GM12873 (cell line): ENCODE data around the gene SLC16A5.

Experiments
- TF ChIP-seq, protein P1 (sequence below): IDR thresholded peaks from 2 replicates; pipeline ENCODE4 v1.5.1; 2012; ENCODE audit warnings: low read depth, mild to moderate bottlenecking, moderate library complexity, low read length, control low read depth; ENCODE audit not compliant: insufficient read depth; ENCODE audit errors: missing control alignments

Gene SLC16A5

DNA sequence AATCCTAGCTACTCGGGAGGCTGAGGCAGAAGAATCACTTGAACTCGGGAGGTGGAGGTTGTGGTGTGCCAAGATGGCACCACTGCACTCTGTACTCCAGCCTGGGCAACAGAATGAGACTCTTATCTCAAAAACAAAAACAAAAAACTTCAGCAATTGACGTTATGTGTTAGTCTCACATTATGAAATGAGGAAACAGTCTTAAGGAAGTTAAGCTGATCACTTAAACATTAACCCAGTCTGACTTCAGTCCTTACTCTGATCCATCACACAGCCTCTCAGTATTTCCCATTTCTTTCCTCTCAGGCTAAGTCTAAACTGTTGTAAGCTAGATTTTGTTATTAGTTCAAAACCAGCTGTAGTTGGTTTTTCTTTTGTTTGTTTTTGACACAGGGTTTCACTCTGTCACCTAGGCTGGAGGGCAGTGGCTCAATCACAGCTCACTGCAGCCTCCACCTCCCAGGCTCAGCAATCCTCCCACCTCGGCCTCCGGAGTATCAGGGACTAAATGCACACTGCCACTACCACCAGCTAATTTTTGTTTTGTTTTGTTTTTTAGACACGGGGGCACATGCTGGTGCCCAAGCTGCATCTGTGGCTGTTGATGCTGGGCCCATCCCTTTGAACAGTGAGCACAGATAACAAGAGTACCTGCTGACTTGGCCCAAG lies 60.3 kb downstream of the SLC16A5 start:
- TF ChIP-seq, protein P1, sequence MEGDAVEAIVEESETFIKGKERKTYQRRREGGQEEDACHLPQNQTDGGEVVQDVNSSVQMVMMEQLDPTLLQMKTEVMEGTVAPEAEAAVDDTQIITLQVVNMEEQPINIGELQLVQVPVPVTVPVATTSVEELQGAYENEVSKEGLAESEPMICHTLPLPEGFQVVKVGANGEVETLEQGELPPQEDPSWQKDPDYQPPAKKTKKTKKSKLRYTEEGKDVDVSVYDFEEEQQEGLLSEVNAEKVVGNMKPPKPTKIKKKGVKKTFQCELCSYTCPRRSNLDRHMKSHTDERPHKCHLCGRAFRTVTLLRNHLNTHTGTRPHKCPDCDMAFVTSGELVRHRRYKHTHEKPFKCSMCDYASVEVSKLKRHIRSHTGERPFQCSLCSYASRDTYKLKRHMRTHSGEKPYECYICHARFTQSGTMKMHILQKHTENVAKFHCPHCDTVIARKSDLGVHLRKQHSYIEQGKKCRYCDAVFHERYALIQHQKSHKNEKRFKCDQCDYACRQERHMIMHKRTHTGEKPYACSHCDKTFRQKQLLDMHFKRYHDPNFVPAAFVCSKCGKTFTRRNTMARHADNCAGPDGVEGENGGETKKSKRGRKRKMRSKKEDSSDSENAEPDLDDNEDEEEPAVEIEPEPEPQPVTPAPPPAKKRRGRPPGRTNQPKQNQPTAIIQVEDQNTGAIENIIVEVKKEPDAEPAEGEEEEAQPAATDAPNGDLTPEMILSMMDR = no peak

DNA sequence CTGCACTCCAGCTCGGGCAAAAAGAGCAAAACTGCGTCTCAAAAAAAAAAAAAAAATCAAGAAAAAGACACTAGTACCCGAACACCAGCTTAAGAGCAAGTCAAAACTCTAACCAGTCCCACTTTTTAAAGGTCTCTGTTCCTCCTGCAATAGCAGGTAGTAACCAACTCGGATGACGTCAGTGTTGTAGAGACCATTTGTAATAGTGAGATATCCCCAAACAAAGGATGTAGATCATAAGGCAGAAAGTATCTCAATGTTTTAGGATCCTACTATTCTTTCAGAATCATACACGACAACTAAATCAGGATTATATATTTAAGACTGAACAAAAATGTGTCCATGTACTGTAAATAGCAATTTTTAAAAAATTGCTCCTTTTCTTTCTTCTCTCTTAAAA lies 64.2 kb downstream of the SLC16A5 start:
- TF ChIP-seq, protein P1 = no peak

DNA sequence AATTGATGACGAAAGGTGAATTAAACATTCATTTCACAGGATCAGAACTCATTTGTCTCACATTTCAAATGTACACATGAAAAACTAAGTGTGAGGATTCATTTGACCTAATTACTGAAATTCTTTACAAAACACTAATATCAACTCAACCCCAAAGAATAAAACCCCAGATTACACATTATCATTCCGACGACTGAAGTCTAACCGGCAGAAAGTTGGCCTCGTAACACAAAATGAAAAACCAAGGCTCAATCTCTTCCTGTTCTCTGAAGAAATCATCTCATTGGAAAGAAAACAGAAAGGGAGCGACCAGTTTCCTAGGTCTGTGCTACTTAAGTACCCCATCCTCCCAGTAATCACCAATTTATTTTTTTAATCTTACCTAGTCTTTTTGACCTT lies 64.8 kb downstream of the SLC16A5 start:
- TF ChIP-seq, protein P1 = no peak

DNA sequence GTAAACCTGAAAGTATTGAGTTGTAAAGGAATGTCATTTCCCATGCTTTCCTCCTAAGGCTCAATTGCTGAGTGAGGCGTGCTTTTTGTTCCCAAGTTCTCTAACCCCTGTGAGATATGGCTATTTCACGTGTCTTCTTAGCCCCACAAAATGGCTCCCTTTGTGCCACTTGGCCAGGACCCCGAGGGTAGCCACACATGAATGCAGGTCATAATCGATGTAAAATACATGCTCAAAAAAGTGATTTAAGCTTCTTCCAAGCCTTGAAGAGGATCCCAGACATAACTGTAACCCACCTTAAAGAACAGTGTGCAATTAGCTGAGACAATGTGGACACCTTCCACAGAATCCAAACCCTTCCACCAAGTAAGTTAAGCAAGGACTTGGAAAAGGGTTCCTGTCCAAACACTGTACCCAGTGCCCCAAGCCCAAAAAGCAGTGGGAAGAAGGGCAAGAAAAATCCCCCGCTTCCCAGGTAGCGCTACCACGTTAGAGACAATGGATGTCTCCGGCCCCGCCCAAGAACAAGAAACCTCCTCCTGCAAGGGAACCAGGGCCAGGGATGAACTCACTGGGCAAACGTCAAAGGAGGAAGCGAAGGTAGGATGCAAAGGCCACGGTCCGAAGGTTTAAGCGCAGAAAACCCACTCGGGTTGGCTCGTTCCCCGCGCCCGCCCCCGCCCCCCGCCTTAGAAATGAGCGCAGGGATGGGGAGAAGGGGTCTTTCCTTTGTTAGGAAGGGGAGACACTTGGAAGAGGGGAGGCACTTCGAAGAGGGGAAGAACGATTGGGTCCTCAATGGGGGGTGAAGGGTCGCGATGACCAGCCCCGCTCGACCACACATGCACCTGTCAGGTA lies 65.4 kb downstream of the SLC16A5 start:
- TF ChIP-seq, protein P1 = no peak

DNA sequence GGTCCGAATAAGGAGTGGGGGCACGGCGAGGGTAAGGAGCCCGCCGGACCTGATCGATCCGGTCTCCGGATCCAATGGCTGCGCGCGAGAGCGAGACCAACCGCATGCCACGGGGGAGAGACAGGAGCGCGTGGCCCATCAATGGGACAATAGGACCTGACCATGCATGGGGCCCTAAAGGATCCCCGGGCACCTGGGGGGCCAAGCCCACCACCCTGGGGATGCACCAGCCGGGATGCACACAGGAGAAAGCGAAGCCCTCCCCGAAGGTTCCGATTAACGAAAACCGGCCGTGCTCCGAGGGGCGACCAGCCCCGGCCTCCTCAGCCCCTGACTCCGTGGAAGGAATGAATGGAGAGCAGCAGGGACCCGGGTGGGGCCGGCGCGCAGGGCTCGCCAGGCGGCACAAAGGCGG lies 66.0 kb downstream of the SLC16A5 start:
- TF ChIP-seq, protein P1 = no peak

DNA sequence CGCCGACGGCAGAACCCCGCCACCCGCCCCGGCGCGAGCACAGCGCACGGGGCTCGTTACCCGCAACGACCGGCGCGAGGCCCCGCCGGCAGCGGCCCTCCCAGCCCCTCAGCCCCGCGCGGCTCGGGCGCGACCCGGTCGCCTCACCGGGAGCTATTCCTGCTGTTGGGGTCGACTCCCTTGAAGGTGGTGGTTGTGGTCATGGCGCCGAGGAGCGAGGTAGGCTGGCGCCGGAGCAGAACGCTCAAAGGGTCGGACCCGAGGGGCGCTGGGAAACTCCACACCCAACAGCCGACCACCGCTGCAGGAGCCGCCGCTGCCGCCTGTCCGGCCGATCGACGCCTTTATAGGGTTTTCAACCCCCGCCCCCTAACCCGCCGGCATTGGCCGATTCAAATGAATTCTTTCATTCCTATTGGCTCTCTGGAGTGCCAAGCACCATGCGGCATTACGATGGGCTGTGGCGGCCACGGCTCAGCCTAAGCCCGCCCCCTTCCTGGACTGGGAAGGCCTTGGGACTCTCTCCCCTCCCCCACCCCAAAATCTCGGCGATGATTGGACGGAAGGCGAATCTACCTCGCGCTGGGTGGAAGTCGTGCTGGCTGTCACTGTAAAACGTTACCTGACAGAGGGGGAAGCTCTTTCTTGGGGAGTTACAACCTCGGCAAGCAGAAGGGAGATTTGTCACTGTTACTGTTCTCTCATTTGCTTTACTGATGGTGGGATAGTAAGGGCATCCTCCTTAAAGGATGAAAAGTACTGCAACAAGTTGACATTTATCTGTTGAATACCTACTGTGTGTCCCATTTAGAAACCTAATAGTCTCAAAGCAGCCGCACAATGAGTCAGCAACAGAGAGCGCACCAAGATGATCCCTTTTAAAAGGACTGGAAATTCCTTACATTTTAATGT lies 66.7 kb downstream of the SLC16A5 start, which contains the start of gene JPT1:
Gene JPT1, minus strand, starts transcription at position 318 of the 912 bp plus-strand sequence. Its CDS starts 115 bp downstream, at position 203.
- TF ChIP-seq, protein P1 = no peak
